Memory B cell (primary cell): ENCODE data around the gene ZNF697.
"Not testable (repeated sequence)": the region's sequence is repeated elsewhere in the genome, so short reads cannot be mapped to it uniquely, and the experiment has no call there.

ENCODE experiments used
- ATAC-seq: fragments of 150-1000 bp; cut with Tn5 transposase; 2 replicates; pipeline ENCODE4 v1.10.0; 2021; ENCODE audit warnings: low read depth, mild to moderate bottlenecking, moderate library complexity
- DNase-seq, 2 donors: peaks; one replicate each; pipeline ENCODE4 v3.0.0; 2022; ENCODE audit warnings: low spot score in 2 of 2
- H3K27ac Mint-ChIP-seq: one replicate; pipeline ENCODE4 v1.8.0; 2022; ENCODE audit warnings: mild to moderate bottlenecking, moderate library complexity, mixed read lengths
- H3K27me3 Mint-ChIP-seq: one replicate; pipeline ENCODE4 v1.8.0; 2022; ENCODE audit warnings: mixed read lengths
- H3K36me3 Mint-ChIP-seq: one replicate; pipeline ENCODE4 v1.8.0; 2022; ENCODE audit warnings: mild to moderate bottlenecking, mixed read lengths
- H3K4me1 Mint-ChIP-seq: one replicate; pipeline ENCODE4 v1.8.0; 2022; ENCODE audit warnings: mixed read lengths
- H3K4me3 Mint-ChIP-seq: one replicate; pipeline ENCODE4 v1.8.0; 2022; ENCODE audit warnings: mild to moderate bottlenecking, moderate library complexity, mixed read lengths
- H3K9me3 Mint-ChIP-seq: one replicate; pipeline ENCODE4 v1.8.0; 2022; ENCODE audit warnings: mixed read lengths

The ZNF697 gene

GRCh38 chr1:119611701-119612113 is 36.4 kb downstream of the ZNF697 start:
- H3K4me1 Mint-ChIP-seq: peaks cover 6% of the 10 kb centered on the region
- ATAC-seq: peak; percentile 46
- H3K27me3 Mint-ChIP-seq: peaks cover 9% of the 10 kb centered on the region

GRCh38 chr1:119608816-119609215 is 39.2 kb downstream of the ZNF697 start:
- H3K4me1 Mint-ChIP-seq, H3K4me3 Mint-ChIP-seq, H3K36me3 Mint-ChIP-seq, DNase-seq, ATAC-seq, H3K9me3 Mint-ChIP-seq, H3K27ac Mint-ChIP-seq: not testable (repeated sequence)
- peaks cover 19% of the 10 kb centered on the region for H3K27me3 Mint-ChIP-seq

More at GRCh38 chr1:119611701-119612113, 36.4 kb downstream of the ZNF697 start:
- DNase-seq: peak; percentile 34 to 38
- Mint-ChIP-seq H3K9me3 (no peaks in the 10 kb centered on the region), H3K4me3 (no peak overlapping the region), H3K36me3 (no peaks in the 10 kb centered on the region), H3K27ac (no peak overlapping the region)

- DNase-seq, H3K9me3 Mint-ChIP-seq: not testable (repeated sequence)
Measured at GRCh38 chr1:119607087-119607807, 40.8 kb downstream of the ZNF697 start.

GRCh38 chr1:119606394-119606793 is 41.7 kb downstream of the ZNF697 start:
- Mint-ChIP-seq H3K4me1 (peaks cover 11% of the 10 kb centered on the region), H3K9me3 (no peaks in the 10 kb centered on the region), H3K4me3 (no peak overlapping the region), H3K36me3 (no peaks in the 10 kb centered on the region), H3K27ac (no peak overlapping the region), H3K27me3 (peaks cover 19% of the 10 kb centered on the region)
- ATAC-seq (no peak), DNase-seq (no peak)

More at GRCh38 chr1:119607087-119607807, 40.8 kb downstream of the ZNF697 start:
- H3K27me3 Mint-ChIP-seq: peaks cover 18% of the 10 kb centered on the region
- not testable (repeated sequence) for H3K4me3 Mint-ChIP-seq, H3K4me1 Mint-ChIP-seq, H3K27ac Mint-ChIP-seq, H3K36me3 Mint-ChIP-seq, ATAC-seq

GRCh38 chr1:119605686-119606085 is 42.4 kb downstream of the ZNF697 start:
- ATAC-seq (no peak), DNase-seq (no peak)
- Mint-ChIP-seq H3K4me1 (peaks cover 9% of the 10 kb centered on the region), H3K36me3 (no peaks in the 10 kb centered on the region), H3K27me3 (peaks cover 17% of the 10 kb centered on the region), H3K4me3 (no peak overlapping the region), H3K27ac (no peak overlapping the region), H3K9me3 (no peaks in the 10 kb centered on the region)

- H3K27me3 Mint-ChIP-seq: peaks cover 17% of the 10 kb centered on the region
- not testable (repeated sequence) for H3K4me3 Mint-ChIP-seq, H3K4me1 Mint-ChIP-seq, H3K36me3 Mint-ChIP-seq, DNase-seq, ATAC-seq, H3K27ac Mint-ChIP-seq, H3K9me3 Mint-ChIP-seq
Measured at GRCh38 chr1:119605080-119605479, 43.0 kb downstream of the ZNF697 start.

- Mint-ChIP-seq H3K27me3 (peaks cover 15% of the 10 kb centered on the region), H3K4me3 (no peak overlapping the region), H3K27ac (no peak overlapping the region), H3K36me3 (no peaks in the 10 kb centered on the region), H3K4me1 (peaks cover 8% of the 10 kb centered on the region), H3K9me3 (no peaks in the 10 kb centered on the region)
- ATAC-seq (no peak), DNase-seq (no peak)
Measured at GRCh38 chr1:119603695-119604094, 44.4 kb downstream of the ZNF697 start.

GRCh38 chr1:119603241-119603640 is 44.8 kb downstream of the ZNF697 start:
- peaks cover 15% of the 10 kb centered on the region for H3K27me3 Mint-ChIP-seq
- not testable (repeated sequence) for H3K9me3 Mint-ChIP-seq, ATAC-seq, H3K4me3 Mint-ChIP-seq, H3K4me1 Mint-ChIP-seq, DNase-seq, H3K36me3 Mint-ChIP-seq, H3K27ac Mint-ChIP-seq

GRCh38 chr1:119602789-119603188 is 45.3 kb downstream of the ZNF697 start:
- not testable (repeated sequence) for H3K4me3 Mint-ChIP-seq, H3K36me3 Mint-ChIP-seq, H3K27ac Mint-ChIP-seq, DNase-seq, H3K4me1 Mint-ChIP-seq, H3K9me3 Mint-ChIP-seq, ATAC-seq
- H3K27me3 Mint-ChIP-seq: peaks cover 14% of the 10 kb centered on the region

- DNase-seq (no peak), ATAC-seq (no peak)
- Mint-ChIP-seq H3K4me3 (no peak overlapping the region), H3K4me1 (peaks cover 8% of the 10 kb centered on the region), H3K27ac (no peak overlapping the region), H3K9me3 (no peaks in the 10 kb centered on the region), H3K27me3 (peaks cover 14% of the 10 kb centered on the region), H3K36me3 (no peaks in the 10 kb centered on the region)
Measured at GRCh38 chr1:119602169-119602568, 45.9 kb downstream of the ZNF697 start.

GRCh38 chr1:119600976-119601375 is 47.1 kb downstream of the ZNF697 start:
- Mint-ChIP-seq H3K27ac (no peak overlapping the region), H3K36me3 (no peaks in the 10 kb centered on the region), H3K4me1 (peaks cover 2% of the 10 kb centered on the region), H3K4me3 (no peak overlapping the region), H3K9me3 (no peaks in the 10 kb centered on the region), H3K27me3 (peaks cover 12% of the 10 kb centered on the region)
- no peak for ATAC-seq
- no peak for DNase-seq

GRCh38 chr1:119600561-119600960 is 47.5 kb downstream of the ZNF697 start:
- H3K4me1 Mint-ChIP-seq: peaks cover 2% of the 10 kb centered on the region
- DNase-seq (no peak), ATAC-seq (no peak)
- no peak overlapping the region for H3K27ac Mint-ChIP-seq
- no peaks in the 10 kb centered on the region for H3K9me3 Mint-ChIP-seq
- no peaks in the 10 kb centered on the region for H3K36me3 Mint-ChIP-seq
- H3K4me3 Mint-ChIP-seq: no peak overlapping the region
- peaks cover 12% of the 10 kb centered on the region for H3K27me3 Mint-ChIP-seq

- Mint-ChIP-seq H3K36me3 (peaks cover 2% of the 10 kb centered on the region), H3K4me3 (no peak overlapping the region), H3K27me3 (peaks cover 7% of the 10 kb centered on the region), H3K4me1 (no peaks in the 10 kb centered on the region), H3K9me3 (peaks cover 5% of the 10 kb centered on the region), H3K27ac (no peak overlapping the region)
- ATAC-seq (no peak), DNase-seq (no peak)
Measured at GRCh38 chr1:119595606-119596005, 52.5 kb downstream of the ZNF697 start.

GRCh38 chr1:119595168-119595567 is 52.9 kb downstream of the ZNF697 start:
- Mint-ChIP-seq H3K4me3 (no peak overlapping the region), H3K9me3 (peaks cover 5% of the 10 kb centered on the region), H3K36me3 (peaks cover 2% of the 10 kb centered on the region), H3K4me1 (no peaks in the 10 kb centered on the region), H3K27me3 (peaks cover 7% of the 10 kb centered on the region), H3K27ac (no peak overlapping the region)
- ATAC-seq (no peak), DNase-seq (no peak)

GRCh38 chr1:119594376-119594775 is 53.7 kb downstream of the ZNF697 start:
- ATAC-seq (no peak), DNase-seq (no peak)
- Mint-ChIP-seq H3K36me3 (peaks cover 2% of the 10 kb centered on the region), H3K27ac (no peak overlapping the region), H3K27me3 (peaks cover 7% of the 10 kb centered on the region), H3K4me1 (no peaks in the 10 kb centered on the region), H3K4me3 (no peak overlapping the region), H3K9me3 (peaks cover 5% of the 10 kb centered on the region)
